Thoracic aorta (tissue), 2 donors: ENCODE results near the gene KCNH4. TPM values are rescaled to one million over a fixed set of nuclear protein-coding genes. Genes with fewer than 3 reads are reported as not detected.

ENCODE experiments used
- ATAC-seq: fragments of 150-250 bp; one replicate; pipeline ENCODE4 v1.8.0; 2017; ENCODE audit warnings: low read depth; ENCODE audit not compliant: insufficient number of reproducible peaks, low FRiP score
- DNase-seq: peaks from one replicate; pipeline ENCODE4 v3.0.0-alpha.2; 2020; ENCODE audit warnings: low spot score
- H3K27ac ChIP-seq, 2 donors: fragments of 200-600 bp; sonication (generic); 1 replicate in 1 of 2; 2 replicates in 1 of 2; pipeline ENCODE4 v1.5.1; 2016; ENCODE audit warnings: mild to moderate bottlenecking in 2 of 2, moderate library complexity in 2 of 2
- H3K27me3 ChIP-seq: fragments of 200-600 bp; sonication (generic); replicated peaks from 2 replicates; pipeline ENCODE4 v1.6.0; 2016; ENCODE audit warnings: mild to moderate bottlenecking; ENCODE audit not compliant: insufficient read depth
- H3K36me3 ChIP-seq: fragments of 200-600 bp; sonication (generic); one replicate; pipeline ENCODE4 v1.5.1; 2016
- H3K4me1 ChIP-seq, 2 donors: fragments of 200-600 bp; sonication (generic); 1 replicate in 1 of 2; 2 replicates in 1 of 2; pipeline versions ENCODE4 v1.5.1 to v1.6.0; 2016; ENCODE audit warnings: low read depth in 2 of 2, mild to moderate bottlenecking in 1 of 2; ENCODE audit not compliant: control insufficient read depth in 1 of 2
- H3K4me3 ChIP-seq: fragments of 200-600 bp; sonication (generic); 2 replicates; pipeline ENCODE4 v1.5.1; 2016; ENCODE audit warnings: mild to moderate bottlenecking
- H3K9me3 ChIP-seq: fragments of 200-600 bp; sonication (generic); 2 replicates; pipeline ENCODE4 v1.5.1; 2016
- total RNA-seq, 2 donors: library from RNA; depleted of rRNA; stranded (reverse); fragments of >200 nt; gene quantifications; one replicate each; pipeline versions ENCODE4 v1.1.0 to v1.2.3, GENCODE V29; 2016
- TF ChIP-seq, protein P1 (sequence below): fragments of 200-600 bp; sonication (generic); IDR thresholded peaks from one replicate; pipeline ENCODE4 v1.5.1; 2019; ENCODE audit warnings: antibody characterized with exemption

Gene KCNH4
- total RNA-seq, 2 donors from 2014 or later, result 0.21 TPM; not detected in 1

DNA sequence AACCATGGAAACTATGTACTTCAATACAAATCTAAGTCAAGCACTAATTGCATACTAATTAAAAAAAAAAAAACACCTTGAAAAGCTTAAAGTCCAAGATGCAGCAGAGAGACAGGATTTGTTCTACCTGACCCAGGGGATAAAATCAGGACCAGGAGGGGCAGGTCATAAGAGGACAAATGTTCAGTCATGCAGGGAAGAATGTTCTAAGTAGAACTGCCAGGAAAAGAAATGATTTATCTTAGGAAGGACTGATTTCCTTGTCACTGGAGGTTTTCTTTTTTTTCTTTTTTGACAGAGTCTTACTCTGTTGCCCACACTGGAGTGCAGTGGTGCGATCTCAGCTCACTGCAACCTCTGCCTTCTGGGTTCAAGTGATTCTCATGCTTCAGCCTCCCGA lies 22.4 kb upstream of the KCNH4 start:
- TF ChIP-seq, protein P1, sequence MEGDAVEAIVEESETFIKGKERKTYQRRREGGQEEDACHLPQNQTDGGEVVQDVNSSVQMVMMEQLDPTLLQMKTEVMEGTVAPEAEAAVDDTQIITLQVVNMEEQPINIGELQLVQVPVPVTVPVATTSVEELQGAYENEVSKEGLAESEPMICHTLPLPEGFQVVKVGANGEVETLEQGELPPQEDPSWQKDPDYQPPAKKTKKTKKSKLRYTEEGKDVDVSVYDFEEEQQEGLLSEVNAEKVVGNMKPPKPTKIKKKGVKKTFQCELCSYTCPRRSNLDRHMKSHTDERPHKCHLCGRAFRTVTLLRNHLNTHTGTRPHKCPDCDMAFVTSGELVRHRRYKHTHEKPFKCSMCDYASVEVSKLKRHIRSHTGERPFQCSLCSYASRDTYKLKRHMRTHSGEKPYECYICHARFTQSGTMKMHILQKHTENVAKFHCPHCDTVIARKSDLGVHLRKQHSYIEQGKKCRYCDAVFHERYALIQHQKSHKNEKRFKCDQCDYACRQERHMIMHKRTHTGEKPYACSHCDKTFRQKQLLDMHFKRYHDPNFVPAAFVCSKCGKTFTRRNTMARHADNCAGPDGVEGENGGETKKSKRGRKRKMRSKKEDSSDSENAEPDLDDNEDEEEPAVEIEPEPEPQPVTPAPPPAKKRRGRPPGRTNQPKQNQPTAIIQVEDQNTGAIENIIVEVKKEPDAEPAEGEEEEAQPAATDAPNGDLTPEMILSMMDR, result no peak
- Histone ChIP-seq H3K36me3 (peaks cover 46% of the 10 kb centered on the region), H3K9me3 (no peaks in the 10 kb centered on the region), H3K27ac (no peak overlapping the region), H3K27me3 (no peaks in the 10 kb centered on the region), H3K4me3 (no peak overlapping the region), H3K4me1 (no peaks in the 10 kb centered on the region)
- DNase-seq, result no peak
- ATAC-seq, result no peak

DNA sequence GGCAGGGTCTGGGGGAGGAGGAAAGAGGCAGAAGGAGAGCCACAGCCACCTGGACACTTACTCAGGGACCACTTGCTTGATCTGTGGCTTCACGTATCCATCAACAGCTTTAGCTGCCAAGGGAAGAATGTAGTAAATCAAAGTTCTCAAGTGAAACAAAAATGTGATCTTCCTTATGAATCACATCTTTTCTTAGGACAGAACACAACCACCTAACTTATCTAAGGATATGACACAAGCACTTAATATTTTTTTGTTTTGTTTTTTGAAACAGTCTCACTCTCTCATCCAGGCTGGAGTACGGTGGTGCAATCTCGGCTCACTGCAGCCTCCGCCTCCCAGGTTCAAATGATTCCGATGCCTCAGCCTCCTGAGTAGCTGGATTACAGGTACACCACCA lies 21.8 kb upstream of the KCNH4 start:
- H3K36me3 ChIP-seq, result peaks cover 42% of the 10 kb centered on the region
- H3K4me3 ChIP-seq, result no peak overlapping the region
- H3K27ac ChIP-seq, result no peak overlapping the region
- TF ChIP-seq, protein P1, result no peak
- no peaks in the 10 kb centered on the region for H3K4me1 ChIP-seq
- ATAC-seq (no peak), DNase-seq (no peak)
- no peaks in the 10 kb centered on the region for H3K27me3 ChIP-seq
- H3K9me3 ChIP-seq, result no peaks in the 10 kb centered on the region

DNA sequence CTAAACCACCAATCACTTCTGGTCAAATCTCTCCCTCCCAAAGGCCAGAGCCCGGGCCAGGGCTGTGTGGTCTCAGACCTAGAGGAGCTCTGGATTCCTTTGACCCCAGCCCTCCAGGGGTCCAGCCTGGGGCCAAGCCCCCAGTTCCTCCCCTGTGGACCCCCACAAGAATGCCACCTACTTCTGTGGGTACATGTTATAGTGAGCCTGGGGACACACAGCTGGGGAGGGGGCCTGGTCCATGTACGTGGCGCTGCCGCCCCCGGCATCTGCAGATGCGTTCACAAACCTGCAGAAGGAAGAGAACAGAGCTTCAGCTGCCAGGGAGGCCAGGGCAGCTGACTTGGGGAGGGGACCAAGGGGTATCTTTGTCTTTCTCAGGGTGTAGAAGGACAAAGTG lies 21.2 kb upstream of the KCNH4 start:
- Histone ChIP-seq H3K27me3 (no peaks in the 10 kb centered on the region), H3K27ac (no peak overlapping the region), H3K36me3 (peaks cover 42% of the 10 kb centered on the region), H3K9me3 (no peaks in the 10 kb centered on the region), H3K4me3 (no peak overlapping the region), H3K4me1 (no peaks in the 10 kb centered on the region)
- DNase-seq, result no peak
- TF ChIP-seq, protein P1, result no peak
- no peak for ATAC-seq

GRCh38 chr17:42201458-42201772 lies 20.5 kb upstream of the KCNH4 start:
- no peaks in the 10 kb centered on the region for H3K9me3 ChIP-seq
- no peaks in the 10 kb centered on the region for H3K4me1 ChIP-seq
- ATAC-seq (no peak), DNase-seq (no peak)
- no peaks in the 10 kb centered on the region for H3K27me3 ChIP-seq
- H3K36me3 ChIP-seq, result peaks cover 40% of the 10 kb centered on the region
- no peak overlapping the region for H3K4me3 ChIP-seq
- TF ChIP-seq, protein P1, result no peak
- no peak overlapping the region for H3K27ac ChIP-seq

- no peaks in the 10 kb centered on the region for H3K9me3 ChIP-seq
- ATAC-seq (peak; percentile 56), DNase-seq (no peak)
- H3K27me3 ChIP-seq, result no peaks in the 10 kb centered on the region
- H3K36me3 ChIP-seq, result peaks cover 34% of the 10 kb centered on the region
- no peaks in the 10 kb centered on the region for H3K4me1 ChIP-seq
- no peak overlapping the region for H3K4me3 ChIP-seq
- TF ChIP-seq, protein P1, result no peak
- H3K27ac ChIP-seq, result no peak overlapping the region
These were observed 19.9 kb upstream of the KCNH4 start for GRCh38 chr17:42200706-42201457.
